SK-N-DZ (cell line): ENCODE data around the gene FLT3LG.
A peak's percentile ranks its signal among the peaks of the same experiment; 100 is the strongest.

Source experiments
- DNase-seq: peaks from one replicate; pipeline ENCODE4 v3.0.0-alpha.2; 2015; ENCODE audit warnings: low spot score

The FLT3LG gene

DNA sequence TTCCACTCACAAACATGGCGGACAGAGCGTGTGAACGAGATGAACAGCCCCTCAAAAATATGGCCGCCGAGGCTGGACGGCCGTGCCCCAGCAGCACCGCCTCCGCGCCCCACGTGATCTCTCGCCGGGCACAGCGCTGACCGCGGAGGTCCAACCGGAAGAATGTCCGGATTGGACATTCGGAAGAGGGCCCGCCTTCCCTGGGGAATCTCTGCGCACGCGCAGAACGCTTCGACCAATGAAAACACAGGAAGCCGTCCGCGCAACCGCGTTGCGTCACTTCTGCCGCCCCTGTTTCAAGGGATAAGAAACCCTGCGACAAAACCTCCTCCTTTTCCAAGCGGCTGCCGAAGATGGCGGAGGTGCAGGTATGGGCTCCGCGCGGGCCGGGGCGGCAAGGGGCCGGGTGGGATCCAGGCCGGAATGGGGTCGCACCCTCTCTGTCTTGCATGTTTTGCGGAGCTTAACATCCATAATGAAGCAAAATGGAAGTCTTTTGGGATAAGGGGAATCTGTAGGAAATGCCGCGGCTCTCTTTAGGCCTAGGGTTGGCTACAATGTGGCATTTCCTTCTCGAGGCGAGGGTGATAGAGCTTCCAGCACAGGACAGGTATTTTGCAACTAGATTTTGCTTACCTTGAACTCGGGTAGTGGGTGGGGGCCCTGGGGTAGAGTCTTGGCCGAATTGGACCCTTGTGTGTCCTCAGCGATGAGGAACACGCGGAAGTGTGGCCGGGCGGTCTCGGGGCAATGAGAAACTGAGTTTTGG is 13.4 kb downstream of the FLT3LG start, which contains the start of gene RPL13A:
TSS of gene RPL13A (plus strand) at position 332 of the 769 bp plus-strand sequence. CDS start at position 354, 22 bp downstream.
- DNase-seq: peak; percentile 97

DNA sequence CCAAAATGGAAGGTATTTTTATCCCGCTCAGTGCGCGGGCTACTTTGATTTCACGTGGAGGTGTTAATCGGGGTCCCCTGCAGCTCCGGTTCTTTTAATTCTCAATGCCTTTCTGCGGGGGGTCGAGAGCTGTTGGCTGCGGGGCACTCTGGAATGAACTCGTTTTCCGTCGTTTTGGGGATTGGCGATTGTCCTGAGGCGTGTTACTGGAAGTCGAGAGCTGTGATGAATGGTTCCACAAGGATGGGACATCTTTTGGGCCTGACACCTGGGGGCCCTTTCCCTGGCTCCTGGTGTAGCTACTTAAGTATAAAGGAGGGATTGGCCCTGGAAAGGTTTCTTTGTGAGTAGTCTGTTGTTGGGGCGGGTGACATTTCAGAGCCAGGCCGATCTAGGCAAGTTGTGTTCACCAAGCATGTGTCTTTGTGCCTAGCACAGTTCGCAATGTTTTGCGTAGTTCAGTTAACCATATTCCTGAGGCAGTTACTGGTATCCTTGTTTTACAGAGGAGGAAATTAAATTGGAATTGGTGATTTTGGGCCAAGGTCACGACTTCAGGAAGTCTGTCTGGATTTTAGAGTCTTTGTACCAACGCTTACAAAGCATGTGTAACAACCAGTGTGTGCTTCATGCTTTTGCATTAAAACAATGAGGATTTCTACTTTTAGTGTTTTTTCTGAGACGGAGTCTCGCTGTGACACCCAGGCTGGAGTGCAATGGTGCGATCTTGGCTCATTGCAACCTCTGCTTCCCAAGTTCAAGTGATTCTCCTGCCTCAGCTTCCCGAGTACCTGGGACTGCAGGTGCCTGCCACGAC is 14.2 kb downstream of the FLT3LG start:
- no peak for DNase-seq

DNA sequence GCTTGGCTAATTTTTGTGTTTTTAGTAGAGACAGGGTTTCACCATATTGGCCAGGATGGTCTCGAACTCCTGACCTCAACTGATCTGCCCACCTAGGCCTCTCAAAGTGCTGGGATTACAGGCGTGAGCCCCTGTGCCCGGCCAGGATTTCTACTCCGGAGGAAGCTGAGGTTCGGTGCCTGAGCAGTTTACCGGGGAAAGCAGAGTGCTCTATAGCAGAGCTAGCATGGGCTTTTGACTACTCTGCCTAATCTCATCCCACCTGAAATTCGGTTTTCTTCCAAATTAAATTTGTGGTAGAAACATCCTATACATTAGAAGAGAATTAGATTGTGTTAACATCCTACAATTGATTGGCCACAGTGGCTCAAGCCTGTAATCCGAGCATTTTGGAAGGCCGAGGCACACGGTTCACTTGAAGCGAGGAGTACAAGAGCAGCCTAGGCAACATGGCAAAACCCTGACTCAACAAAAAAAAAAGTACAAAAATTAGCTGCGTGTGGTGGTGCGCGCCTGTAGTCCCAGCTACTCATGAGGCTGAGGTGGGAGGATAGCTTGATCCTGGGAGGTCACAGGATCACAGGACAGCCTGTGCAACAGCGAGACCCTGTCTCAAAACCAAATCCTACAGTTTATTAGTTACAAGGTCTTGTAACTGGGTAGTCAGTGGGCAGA is 15.0 kb downstream of the FLT3LG start:
- no peak for DNase-seq

DNA sequence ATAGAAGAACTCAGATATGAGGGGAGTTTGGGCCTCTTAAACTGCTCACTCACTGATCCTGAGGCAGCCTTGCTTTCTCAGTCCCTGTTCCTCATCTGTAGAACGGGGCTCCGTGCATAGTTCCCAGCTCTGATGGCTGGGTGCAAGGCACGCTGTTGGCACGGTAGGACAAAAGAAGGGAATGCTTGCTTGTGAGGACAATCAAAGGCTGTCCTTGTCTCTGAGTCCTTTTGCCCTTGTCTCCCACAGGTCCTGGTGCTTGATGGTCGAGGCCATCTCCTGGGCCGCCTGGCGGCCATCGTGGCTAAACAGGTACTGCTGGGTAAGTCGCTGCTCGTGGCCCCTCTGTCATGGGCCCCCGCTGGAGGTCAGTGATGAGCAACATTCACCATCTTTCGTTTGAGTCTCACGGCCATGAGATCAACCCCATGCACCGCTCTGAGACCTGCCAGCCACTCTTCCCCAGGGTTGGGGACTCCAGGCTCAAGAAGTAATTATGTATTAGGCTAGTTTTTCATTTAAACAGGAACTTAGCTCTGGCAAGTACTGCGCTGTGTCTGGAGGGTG is 15.7 kb downstream of the FLT3LG start:
- DNase-seq: no peak

DNA sequence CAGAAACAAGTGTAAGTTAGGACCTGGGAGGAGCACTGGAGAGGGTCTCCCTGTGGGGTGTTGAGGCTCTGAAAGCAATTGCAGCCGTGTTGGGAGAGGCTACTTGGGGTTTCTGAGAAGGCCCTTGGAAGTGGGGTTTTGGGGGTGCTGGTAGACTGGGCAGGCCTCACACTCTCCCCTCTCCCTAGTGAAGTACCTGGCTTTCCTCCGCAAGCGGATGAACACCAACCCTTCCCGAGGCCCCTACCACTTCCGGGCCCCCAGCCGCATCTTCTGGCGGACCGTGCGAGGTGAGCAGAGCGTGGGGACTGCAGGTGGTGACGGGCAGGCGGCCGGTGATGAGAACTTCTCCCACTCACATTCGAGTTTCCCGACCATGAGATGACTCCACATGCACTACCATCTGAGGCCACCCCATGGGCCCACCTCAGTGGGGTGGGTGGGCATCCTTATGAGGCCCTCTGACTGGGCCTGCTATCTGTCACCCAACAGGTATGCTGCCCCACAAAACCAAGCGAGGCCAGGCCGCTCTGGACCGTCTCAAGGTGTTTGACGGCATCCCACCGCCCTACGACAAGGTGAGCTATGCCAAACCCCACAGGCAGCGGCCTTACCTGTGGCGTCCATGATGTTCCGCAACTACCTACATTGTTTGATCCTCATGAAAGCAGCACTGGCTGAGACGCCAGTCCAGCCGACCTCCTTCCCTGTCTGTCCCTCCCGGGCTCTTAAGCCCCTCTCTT is 16.4 kb downstream of the FLT3LG start:
- DNase-seq: no peak

DNA sequence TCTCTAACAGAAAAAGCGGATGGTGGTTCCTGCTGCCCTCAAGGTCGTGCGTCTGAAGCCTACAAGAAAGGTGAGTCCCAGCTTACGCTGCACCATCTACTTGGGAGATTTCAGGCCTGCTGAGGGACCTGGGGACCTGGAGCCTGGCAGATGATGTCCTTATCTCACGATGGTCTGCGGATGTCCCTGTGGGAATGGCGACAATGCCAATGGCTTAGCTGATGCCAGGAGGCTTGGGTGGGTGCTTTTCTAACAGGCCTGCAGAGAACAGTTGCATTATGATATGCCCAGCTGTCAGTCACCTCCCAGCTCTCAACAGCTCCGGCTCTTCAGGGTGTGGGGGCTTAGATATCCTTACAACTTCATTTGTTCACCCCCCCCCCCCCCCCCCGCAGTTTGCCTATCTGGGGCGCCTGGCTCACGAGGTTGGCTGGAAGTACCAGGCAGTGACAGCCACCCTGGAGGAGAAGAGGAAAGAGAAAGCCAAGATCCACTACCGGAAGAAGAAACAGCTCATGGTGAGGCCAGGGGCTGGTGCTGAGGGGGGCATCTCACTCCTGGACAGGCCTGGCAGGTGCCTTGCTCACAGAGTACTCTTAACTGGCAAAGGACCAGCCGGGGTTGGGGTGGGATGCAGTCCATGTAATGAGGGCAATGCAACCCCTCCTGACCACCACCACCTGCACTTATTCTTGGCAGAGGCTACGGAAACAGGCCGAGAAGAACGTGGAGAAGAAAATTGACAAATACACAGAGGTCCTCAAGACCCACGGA is 17.2 kb downstream of the FLT3LG start:
- no peak for DNase-seq

DNA sequence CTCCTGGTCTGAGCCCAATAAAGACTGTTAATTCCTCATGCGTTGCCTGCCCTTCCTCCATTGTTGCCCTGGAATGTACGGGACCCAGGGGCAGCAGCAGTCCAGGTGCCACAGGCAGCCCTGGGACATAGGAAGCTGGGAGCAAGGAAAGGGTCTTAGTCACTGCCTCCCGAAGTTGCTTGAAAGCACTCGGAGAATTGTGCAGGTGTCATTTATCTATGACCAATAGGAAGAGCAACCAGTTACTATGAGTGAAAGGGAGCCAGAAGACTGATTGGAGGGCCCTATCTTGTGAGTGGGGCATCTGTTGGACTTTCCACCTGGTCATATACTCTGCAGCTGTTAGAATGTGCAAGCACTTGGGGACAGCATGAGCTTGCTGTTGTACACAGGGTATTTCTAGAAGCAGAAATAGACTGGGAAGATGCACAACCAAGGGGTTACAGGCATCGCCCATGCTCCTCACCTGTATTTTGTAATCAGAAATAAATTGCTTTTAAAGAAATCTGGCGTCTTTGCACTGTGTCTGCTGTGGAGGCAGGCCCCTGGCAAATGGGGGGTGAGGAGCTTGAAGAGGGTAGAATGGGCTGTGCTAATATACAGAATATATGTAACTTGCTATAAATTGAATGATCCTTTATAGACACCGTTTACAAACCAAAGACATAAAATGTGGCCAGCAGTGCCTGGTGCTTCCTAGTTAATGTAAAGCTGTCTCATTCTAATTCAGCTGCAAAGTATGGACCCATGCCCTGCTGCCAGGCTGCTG is 18.0 kb downstream of the FLT3LG start:
- DNase-seq: no peak

DNA sequence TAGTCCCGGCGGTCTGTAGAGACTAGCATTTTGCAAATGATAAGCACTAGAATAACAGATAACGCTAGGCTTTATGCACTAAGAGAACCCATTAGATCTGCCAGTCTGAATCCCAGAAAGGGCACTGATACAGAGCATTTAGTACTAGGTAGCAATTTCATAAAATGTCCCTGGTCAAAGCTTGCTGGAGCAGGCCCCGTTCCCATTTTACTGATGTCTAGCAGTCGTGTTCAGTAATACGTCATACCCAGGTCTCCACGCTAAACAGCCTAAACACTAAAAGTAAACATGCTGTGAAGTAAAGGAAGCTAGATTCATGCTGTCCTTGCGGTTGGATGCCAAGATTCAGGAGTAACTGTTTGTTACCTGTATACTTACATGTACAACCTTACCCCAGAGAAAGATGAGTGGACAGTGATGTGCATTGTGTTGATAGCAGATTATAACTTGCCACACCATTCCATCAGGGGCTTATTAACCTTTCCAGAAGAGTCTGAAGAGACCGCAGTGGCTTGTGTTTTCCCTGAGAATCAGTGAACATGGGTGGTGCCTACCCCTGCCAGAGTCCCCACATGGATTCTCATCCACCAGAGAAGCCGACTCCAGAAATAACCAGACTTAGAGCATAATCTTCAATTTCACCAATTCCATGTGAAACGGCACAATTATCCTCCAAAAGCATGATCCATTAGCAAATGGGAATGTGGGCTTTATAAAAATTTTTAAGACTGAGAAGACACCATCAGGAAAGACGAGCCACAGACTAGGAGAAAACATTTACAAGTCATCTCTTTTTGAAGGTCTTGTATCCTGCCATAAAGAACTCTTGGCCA is 18.8 kb downstream of the FLT3LG start:
- DNase-seq: no peak

DNA sequence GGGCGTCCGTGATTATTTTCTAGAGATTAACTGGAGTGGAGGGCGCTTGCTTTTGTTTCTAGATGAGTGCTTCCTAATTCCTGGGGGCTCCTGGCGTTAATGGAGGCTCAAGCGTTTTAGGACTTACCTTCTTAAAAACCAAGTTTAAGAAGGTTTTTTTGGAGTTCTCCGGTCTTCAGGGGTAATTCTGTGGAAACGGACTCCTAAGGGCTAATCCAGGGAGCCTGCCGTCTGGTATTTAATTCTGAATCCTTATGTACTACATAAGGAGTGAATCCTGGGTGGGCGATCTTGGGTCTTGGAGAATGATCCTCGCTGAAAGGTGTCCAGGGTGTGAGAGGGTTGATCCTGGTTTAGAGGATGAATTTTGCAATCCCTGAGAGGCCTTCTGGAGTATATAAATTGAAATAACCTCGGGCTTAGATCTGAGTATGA is 22.6 kb downstream of the FLT3LG start:
- no peak for DNase-seq

DNA sequence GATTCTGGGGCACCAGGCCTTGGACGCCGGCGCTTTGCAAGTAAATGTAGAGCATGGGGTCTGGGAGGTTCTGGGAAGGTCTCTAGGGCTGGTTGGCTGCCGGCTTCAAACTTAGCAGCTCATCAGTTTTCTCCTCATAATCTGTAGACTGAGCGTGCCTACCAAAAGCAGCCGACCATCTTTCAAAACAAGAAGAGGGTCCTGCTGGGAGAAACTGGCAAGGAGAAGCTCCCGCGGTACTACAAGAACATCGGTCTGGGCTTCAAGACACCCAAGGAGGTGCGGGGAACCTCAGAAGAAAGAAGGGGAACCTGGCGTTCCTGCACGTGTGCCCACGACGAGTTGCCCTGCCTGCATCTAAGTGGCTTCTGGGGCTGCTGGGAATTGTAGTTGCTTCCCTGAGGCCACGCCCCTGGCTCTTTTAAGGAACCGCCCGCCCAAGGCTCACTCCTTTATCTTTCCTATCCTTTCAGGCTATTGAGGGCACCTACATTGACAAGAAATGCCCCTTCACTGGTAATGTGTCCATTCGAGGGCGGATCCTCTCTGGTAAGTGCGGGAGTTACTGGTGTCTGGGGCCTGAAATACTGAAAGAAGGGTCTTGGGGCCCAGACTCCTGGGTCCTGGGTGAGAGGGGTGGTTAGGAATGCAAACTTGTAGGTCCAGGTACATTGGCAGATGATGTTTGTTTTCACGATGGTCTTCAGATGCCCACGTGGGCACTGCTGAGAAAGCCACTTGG is 23.2 kb downstream of the FLT3LG start:
- no peak for DNase-seq

DNA sequence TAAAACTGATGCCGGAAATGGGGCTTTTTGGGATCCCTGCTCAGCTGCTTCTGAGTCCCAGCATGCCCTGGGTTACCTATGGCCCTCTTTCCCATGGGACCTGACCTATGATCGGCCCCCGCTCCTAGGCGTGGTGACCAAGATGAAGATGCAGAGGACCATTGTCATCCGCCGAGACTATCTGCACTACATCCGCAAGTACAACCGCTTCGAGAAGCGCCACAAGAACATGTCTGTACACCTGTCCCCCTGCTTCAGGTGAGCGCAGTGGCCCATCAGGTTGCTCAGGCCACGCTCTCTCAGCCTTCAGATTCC is 23.7 kb downstream of the FLT3LG start:
- no peak for DNase-seq

DNA sequence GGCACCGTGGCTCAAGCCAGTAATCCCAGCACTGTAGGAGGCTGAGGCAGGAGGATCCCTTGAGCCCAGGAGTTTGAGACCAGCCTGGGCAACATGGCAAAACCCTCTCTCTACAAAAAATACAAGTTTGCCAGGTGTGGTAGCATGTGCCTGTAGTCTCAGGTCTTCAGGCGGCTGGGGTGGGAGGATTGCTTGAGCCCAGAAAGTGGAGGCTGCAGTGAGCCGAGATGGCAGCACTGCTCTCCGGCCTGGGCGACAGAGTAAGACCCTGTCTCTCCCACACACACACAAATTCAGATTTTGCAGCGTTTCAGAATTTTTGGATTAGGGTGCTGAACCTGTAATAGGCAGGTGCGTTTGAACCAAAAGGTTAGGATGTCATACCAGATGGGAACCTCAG is 24.5 kb downstream of the FLT3LG start:
- no peak for DNase-seq

DNA sequence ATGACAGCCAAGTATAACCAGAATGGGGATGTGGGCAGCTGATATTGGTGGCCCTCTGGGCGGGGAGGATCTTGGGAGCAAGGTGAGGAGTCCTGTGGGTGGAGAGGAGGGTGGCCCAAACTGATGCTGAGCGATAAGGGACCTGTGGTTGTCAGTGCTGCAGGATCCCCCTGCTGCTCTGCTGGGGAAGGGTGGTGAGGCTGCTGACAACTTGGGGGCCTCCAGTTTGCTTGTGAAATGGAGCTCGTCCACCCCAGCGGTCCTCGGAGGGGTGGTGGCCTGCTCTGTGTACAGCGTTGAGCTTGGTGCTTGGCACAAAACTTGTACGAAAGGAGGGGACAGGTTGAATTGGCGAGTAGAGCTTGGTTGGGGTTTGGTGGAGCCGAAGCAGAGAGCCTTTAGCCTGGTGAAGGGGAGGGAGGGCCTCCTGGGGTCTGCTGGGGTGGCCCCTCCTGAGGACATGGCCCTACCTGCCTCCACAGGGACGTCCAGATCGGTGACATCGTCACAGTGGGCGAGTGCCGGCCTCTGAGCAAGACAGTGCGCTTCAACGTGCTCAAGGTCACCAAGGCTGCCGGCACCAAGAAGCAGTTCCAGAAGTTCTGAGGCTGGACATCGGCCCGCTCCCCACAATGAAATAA is 25.1 kb downstream of the FLT3LG start:
- DNase-seq: no peak

DNA sequence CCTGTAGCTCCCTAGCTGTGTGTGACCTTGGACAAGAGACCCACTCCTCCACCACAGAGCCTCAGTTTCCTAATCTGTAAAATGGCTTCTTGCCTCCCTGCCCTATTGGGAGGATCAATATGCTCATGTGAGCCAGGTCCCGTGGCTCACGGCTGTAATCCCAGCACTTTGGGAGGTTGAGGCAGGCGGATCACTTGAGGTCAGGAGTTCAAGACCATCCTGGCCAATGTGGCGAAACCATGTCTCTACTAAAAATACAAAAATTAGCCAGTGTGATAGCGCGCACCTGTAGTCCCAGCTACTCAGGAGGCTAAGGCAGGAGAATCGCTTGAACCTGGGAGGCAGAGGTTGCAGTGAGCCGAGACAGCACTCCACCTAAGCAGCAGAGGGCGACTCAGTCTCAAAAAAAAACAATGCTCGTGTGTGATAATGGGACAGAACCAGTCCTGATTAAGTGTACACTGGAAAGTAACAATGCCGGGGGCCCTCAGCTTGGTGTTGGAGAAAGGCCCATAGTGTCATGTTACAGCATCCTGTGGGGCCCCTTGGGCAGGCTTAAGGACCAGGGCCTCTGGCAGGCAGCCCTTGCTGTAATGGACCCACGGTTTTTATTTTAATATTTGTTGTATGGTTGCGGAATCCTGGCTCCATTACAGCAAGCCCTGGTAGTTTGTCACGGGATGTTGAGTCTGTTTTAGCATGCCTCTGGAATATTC is 29.0 kb downstream of the FLT3LG start:
- DNase-seq: peak; percentile 54

DNA sequence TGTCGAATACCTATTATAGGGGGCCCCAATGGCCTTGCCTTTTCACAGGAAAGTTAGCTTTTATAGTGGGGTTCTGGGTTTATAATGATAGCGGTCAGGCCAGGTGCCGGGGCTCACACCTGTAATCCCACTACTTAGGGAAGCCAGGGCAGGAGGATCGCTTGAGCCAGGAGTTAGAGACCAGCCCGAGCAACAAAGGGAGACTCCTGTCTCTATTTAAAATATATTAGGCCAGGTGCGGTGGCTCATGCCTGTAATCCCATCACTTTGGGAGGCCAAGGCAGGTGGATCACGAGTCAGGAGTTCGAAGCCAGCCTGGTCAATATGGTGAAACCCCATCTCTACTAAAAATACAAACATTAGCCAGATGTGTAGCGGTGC is 29.6 kb downstream of the FLT3LG start:
- no peak for DNase-seq

DNA sequence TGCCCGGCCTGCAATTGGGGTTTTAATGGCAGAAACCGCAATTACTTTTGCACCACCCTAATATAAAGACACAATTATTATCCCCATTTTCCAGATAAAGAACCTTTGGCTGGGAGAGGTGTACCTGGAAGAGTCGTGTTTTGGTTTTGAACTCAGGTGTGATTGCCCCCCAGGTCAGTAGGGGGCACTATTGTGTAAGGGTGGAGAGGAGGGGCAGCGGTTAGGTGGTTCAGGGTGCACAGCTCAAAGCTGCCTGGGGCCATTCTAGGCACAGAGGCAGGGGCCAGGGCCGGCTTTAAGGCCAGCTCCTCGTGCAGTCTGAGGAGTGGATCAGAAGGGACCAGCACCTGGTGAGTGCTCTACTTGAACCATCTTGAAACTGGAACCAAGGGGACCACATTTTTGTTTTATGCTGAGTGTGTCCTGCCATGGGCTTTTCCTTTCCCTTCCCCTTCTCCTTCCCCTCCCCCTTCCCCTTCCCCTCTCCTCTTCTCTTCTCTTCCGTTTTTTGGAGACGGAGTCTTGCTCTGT is 32.6 kb downstream of the FLT3LG start:
- peak; percentile 52 for DNase-seq
